NCI-H2171 (cell line): ENCODE results near the gene MAP3K9.
"Not testable (repeated sequence)": the region's sequence is repeated elsewhere in the genome, so short reads cannot be mapped to it uniquely, and the experiment has no call there.

ENCODE experiments used
- DNase-seq: peaks from one replicate; lab custom pipeline; 2025; lab: John Stamatoyannopoulos, UW

MAP3K9 gene

DNA sequence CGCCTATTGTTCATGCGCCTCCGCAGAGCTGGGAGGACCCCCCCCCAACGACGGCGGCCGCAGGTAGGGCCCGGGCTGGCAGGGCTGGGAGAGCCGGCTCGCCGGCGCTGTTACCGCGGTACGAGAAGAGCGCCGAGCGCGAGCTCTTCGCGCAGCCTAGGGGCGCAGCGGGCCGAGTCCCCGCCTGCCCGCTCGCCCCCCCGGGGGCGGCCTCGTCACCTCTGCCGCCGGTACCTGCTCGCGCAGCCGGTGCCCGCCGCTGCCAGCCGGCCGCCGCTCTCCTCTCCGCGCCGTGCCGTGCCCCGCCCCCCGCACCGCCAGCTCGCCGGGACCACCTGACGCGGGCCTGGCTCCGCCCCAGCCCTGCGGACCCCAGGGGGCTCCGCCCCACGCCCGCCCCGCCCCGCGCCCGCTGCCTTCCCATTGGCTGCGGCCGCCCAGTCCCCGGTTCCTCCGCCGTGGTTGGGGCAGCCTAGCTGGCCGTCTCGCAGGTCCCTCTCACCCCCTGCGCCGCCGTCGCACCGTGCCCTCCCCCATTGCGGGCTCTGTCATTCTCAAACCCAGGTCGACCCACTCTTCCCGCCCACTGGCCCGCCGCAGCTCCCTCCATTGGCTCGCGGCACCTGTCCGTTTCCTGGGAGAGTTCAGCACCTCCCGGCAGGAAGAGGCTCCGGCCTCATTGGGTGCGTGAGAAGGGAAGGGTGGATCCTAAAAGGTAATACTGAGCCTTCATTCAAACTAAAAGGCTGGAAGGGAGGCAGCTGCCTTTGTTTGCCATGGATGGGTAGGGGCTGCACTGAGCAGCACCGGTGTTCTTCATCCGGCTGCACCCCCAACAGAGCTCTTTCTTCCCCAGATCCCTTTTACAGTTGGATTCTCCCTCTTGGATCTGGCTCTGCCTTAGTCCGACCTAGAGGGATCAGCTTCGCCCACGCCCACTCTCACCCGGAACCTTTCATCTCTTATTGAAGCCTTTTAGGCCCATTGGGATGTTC is at the start of gene MAP3K9:
Gene MAP3K9 (minus strand): TSS at position 289 of the 995 bp plus-strand sequence. CDS start 342 bp downstream, outside the sequence.
- DNase-seq: peak; percentile 98

DNA sequence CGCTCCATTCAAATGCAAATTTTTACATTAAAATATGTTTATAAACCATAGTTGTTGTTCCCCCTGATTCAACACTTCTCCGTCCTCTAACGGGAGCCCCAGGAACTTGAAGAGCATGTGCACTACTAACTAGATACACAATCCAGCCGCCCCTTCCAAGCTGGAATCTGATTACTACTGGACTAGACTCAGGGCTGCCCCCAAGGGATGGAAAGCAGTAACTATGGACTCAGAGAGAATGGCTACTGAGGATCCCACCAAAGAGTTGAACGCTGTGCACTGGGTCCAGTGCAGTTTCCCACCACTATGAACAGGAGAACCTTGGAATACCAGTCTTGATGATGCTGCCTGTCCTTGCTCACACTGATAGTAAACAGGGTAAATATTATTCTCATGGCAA is 49.3 kb upstream of the MAP3K9 start:
- DNase-seq: no peak

GRCh38 chr14:70857496-70857890 is 48.2 kb upstream of the MAP3K9 start:
- DNase-seq: no peak

GRCh38 chr14:70856851-70857495 is 47.7 kb upstream of the MAP3K9 start:
- no peak for DNase-seq

DNA sequence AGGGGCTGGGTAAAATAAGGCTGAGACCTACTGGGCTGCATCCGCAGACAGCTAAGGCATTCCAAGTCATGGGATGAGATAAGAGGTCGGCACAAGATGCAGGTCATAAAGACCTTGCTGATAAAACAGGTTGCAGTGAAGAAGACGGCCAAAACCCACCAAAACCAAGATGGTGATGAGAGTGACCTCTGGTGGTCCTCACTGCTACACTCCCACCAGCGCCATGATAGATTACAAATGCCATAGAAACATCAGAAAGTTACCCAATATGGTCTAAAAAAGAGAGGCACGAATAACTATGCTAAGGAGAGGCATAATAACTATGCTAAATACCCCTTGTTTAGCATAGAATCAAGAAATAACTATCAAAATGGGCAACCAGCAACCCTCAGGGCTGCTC is 46.2 kb upstream of the MAP3K9 start:
- no peak for DNase-seq

GRCh38 chr14:70853658-70854057 is 44.3 kb upstream of the MAP3K9 start:
- DNase-seq: not testable (repeated sequence)

GRCh38 chr14:70847406-70848090 is 38.2 kb upstream of the MAP3K9 start:
- DNase-seq: peak; percentile 18

GRCh38 chr14:70845601-70846000 is 36.3 kb upstream of the MAP3K9 start:
- no peak for DNase-seq

- no peak for DNase-seq
These were observed 33.6 kb upstream of the MAP3K9 start for GRCh38 chr14:70842851-70843462.

DNA sequence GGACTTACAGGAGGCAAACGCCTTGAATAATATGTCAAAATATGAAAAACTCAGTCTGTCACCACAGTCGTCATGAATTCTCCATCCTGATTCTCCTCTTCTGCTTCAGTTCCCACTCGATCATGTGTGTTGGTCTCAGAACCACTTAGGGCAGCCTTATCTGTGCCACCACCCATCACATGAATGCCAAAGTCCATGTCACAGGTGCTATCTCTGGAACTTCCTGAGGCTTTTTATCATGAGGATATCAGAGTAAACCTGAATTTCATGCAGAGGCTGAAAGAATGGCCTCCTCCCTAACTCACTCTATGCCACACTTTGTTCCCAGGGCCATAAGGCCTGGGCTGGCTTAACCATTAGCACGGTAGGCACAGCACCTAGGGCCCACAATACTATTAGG is 28.8 kb upstream of the MAP3K9 start:
- no peak for DNase-seq

- no peak for DNase-seq
These were observed 27.6 kb upstream of the MAP3K9 start for GRCh38 chr14:70836946-70837345.

DNA sequence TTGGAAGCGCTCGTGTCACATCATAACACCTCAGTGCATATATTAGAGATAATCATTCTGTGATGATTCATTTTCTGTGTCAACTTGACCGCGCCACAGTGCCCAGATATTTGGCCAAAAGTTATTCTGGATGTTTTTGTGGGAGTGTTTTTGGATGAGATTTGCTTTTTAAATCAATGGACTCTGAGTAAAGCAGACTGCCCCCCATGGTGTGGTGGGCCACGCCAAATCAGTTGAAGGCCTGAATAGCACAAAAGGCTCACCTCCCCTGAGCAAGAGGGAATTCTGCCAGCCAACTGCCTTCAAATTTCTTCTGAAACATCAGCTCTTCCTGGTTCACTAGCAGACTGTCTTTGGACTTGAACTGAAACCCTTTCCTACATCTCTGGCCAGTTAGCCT is 24.6 kb upstream of the MAP3K9 start:
- DNase-seq: no peak

DNA sequence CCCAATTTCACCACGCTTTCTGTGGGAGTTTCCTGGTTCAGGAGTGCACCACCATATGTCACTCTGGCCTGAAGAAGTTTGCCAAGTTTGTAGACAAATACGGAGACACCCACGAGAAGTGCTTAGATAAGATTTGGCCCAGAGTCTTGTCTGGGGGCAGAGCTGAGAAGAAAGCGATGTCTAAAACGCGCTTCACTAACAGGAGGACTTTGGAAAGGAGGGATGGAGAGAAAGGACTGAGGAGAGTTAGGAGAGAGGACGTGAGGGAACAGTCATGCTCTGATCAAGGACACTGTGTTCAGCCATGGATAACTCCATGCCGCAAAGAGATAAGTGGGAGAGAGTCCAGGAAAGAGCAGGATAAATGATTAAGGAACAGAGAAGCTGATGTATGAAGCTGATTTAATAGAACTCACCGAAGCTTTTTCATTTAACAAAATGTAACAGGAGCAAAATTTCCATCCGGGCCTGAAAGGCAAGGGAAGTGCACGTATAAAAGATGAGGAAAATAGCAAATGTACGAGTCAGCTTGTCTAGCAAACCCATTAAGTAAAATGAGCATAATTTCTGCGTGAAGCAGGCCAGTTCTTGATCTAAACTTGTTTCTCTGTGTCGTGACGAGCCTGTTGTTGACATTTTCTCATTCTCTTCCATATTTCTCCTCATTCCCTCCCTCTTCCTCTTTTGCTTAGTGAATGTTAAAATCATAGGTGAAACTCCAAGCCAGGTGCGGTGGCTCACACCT is 23.4 kb upstream of the MAP3K9 start:
- DNase-seq: no peak

DNA sequence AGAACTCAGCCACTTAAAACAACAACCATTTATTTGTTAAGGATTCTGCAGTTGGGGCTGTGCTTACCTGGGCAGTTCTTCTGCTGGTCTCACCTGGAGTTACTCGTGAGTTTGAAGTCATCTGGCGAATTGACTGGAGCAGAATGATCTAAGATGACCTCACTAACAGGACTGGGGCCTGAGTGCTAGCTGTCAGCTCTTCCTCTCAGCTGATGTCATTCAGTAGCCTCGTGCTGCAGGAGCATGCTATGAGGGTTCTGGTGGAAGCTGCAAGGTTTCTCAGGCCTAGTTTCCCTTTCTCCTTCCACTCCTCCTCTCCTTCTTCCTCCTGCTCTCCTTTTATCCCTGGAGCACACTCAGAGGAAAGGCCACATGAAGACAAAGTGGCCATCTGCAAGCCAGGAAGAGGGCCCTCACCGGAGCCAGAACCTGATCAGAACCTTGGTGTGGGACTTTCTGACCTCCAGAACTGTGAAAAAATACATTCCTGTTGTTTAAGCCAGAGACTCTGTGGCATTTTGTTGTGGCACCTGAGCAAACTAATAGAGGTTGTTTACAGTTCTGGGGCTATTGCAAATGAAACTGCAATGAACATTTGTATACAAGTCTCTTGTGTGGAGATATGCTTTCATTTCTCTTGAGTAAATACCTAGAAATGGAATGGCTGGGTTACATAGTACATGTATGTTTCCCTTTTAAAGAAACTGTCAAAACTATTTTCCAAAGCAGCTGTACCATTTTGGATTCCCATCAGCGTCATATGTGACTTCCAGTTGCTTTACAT is 21.9 kb upstream of the MAP3K9 start:
- DNase-seq: no peak

DNA sequence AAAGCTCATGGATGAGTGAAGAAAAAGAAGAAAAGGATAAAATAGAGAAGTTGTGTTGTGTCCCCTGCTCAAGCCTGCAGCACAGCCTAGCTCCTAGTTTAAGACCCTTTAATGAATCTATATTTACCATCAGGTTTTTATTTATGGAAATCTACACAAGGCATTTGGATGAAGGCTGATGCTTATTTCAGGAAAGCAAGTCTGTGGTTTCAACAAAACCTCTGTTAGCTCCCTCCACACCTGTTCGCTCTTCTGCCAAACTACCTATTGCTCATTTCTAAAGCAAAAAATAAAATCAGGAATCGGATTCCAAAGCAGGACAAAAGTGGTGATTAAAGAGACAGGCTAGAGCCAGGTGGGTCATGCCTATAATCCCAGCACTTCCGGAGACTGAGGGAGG is 18.9 kb upstream of the MAP3K9 start:
- DNase-seq: no peak

DNA sequence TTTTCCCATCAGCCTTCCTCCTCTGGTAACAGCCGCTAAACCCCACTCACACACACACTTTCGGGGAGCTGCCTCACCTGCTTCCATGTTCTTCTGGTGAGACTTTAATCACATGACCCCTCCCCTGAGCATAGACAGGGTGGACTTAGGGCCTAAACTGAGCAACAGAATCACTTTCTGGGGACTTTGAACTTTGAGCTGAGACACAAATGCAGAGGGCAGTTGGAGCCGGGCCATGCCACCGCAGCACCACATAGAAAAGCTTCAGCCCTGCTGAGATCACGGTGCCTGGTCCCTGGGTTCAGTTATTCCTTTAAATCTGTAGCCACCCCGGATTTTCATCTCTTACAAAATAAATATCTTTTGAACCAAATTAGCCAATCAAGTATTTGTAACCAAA is 18.4 kb upstream of the MAP3K9 start:
- no peak for DNase-seq

GRCh38 chr14:70827347-70827746 is 18.0 kb upstream of the MAP3K9 start:
- no peak for DNase-seq

- no peak for DNase-seq
These were observed 14.0 kb upstream of the MAP3K9 start for GRCh38 chr14:70823281-70823680.

DNA sequence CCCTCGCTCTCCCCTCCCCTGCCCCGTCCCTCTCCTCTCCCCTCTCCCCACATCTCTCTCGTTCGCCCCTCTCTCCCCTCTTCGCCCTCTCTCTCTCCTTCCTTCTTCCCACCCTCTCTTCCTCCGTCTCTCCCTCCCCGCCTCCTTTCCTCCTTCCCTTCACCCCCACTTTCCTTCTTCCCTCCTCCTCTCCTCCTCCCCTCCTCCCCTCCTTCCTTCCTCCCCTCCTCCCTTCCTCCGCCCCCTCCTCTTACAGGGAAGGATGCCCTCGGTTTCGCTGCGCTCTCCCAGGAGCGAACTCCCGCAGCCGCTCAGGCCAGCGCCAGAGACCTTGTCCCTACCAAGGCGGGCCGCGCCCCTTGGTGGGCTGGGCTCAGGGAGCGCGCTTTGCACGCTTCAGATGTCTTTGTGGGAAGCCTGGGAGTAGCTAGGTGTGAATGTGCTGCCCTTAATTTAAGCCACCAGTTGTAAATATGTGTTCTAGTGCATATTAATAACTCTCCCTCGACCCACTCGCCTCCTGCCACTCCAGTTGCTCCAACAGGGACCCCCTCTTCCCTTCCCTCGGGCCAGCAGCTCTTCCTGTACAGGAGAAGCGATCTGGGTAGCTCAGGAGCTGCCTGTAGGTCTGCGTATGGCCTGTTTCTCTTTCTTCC is 13.3 kb upstream of the MAP3K9 start:
- peak; percentile 9 for DNase-seq
